Spleen (tissue), 11 donors: ENCODE measurements around the gene ASAP2. TPM values are rescaled to one million over a fixed set of nuclear protein-coding genes. Genes with fewer than 3 reads are reported as not detected.

Experiments
- DNase-seq: peaks from one replicate; pipeline ENCODE4 v3.0.0-alpha.2; 2020
- H3K27ac ChIP-seq, 8 donors: fragments of 200-600 bp; sonication (generic) in 7 of 8; 1 replicate in 4 of 8; 2 replicates in 4 of 8; pipeline versions ENCODE4 v1.5.0 to v1.8.0; 2016 to 2021; ENCODE audit warnings: inconsistent platforms in 4 of 8, mild to moderate bottlenecking in 4 of 8, moderate library complexity in 1 of 8
- H3K27me3 ChIP-seq, 7 donors: fragments of 200-600 bp; sonication (generic) in 6 of 7; replicated peaks in 1 of 7; 1 replicate in 4 of 7; 2 replicates in 3 of 7; pipeline versions ENCODE4 v1.5.0 to v1.8.0; 2016 to 2021; ENCODE audit warnings: inconsistent platforms in 3 of 7, mild to moderate bottlenecking in 1 of 7
- H3K36me3 ChIP-seq, 6 donors: fragments of 200-600 bp; sonication (generic) in 5 of 6; 1 replicate in 4 of 6; 2 replicates in 2 of 6; pipeline versions ENCODE4 v1.5.0 to v1.8.0; 2016 to 2021; ENCODE audit warnings: inconsistent platforms in 2 of 6
- H3K4me1 ChIP-seq, 6 donors: fragments of 200-600 bp; sonication (generic) in 5 of 6; 1 replicate in 3 of 6; 2 replicates in 3 of 6; pipeline versions ENCODE4 v1.5.0 to v1.8.0; 2016 to 2021; ENCODE audit warnings: inconsistent platforms in 3 of 6
- H3K4me3 ChIP-seq, 8 donors: fragments of 200-600 bp; sonication (generic) in 7 of 8; 1 replicate in 4 of 8; 2 replicates in 4 of 8; pipeline versions ENCODE4 v1.5.0 to v1.8.0; 2016 to 2021; ENCODE audit warnings: inconsistent platforms in 4 of 8, mild to moderate bottlenecking in 4 of 8, moderate library complexity in 2 of 8
- H3K9me3 ChIP-seq, 8 donors: fragments of 200-600 bp; sonication (generic) in 7 of 8; 1 replicate in 4 of 8; 2 replicates in 4 of 8; pipeline versions ENCODE4 v1.5.0 to v1.8.0; 2016 to 2021; ENCODE audit warnings: inconsistent platforms in 4 of 8
- CTCF ChIP-seq, 11 experiments: fragments of 200-600 bp in 7 of 11; fragments of 450-650 bp in 4 of 11; sonication (generic) in 4 of 11; IDR thresholded peaks in 8 of 11; conservative IDR thresholded peaks in 3 of 11; 1 replicate in 7 of 11; 2 replicates in 4 of 11; pipeline versions ENCODE4 v1.4.0 to v1.8.0; 2016 to 2021; ENCODE audit warnings: antibody characterized with exemption in 11 of 11, inconsistent platforms in 4 of 11, mild to moderate bottlenecking in 1 of 11
- POLR2A ChIP-seq, 3 donors: fragments of 450-650 bp; IDR thresholded peaks; one replicate each; pipeline ENCODE4 v1.5.1; 2017; ENCODE audit warnings: antibody characterized with exemption in 3 of 3, mild to moderate bottlenecking in 1 of 3
- POLR2AphosphoS5 ChIP-seq, 3 donors: sonication (generic); formaldehyde crosslinking; IDR thresholded peaks; one replicate each; pipeline ENCODE4 v1.5.1; 2017; ENCODE audit warnings: antibody characterized with exemption in 3 of 3
- WGBS, 5 donors: extraction: QIAGEN DNeasy Blood & Tissue Kit in 3 of 5; methylation state at CpG; one replicate each; pipeline versions ENCODE4 v1.1.5 to v1.1.7; 2013 to 2018; 5-methylcytosine and 5-hydroxymethylcytosine counted together
- intact Hi-C: fragments of 100-400 bp; cut with DNase I; formaldehyde crosslinking; loops from one replicate; pipeline ENCODE4 v1.15.0; 2023; ENCODE audit warnings: low total_unique reads
- polyA plus RNA-seq, 3 donors: library from polyadenylated mRNA; stranded (reverse); fragments of 200-250 nt; gene quantifications; one replicate each; pipeline ENCODE4 v1.2.1, GENCODE V29; 2013
- total RNA-seq, 7 donors: library from RNA; depleted of rRNA in 3 of 7; stranded (reverse); fragments of >200 nt in 3 of 7; fragmentation: NEBNext Ultra II Directional in 4 of 7; extraction: Animal tissue kit (Norgen Biotek cat#: 25700) in 4 of 7; gene quantifications; one replicate each; pipeline versions ENCODE4 v1.1.0 to v1.2.1, GENCODE V29; 2016 to 2021
- donor health status: healthy with polysubstance abuse.
- donor health status: DM: no; HTN: no; CAD: no; lungs with moderate emphysema.
- donor health status: DM: no; HTN: no; CAD: no.
- donor health status: Bipolar disorder and iron deficiency.
- donor health status: healthy.
- donor health status: DM: no; HTN: no; CAD: no.
- donor health status: DM: yes; HTN: yes; CAD: no.

The ASAP2 gene
- total and polyA plus RNA-seq, 10 donors = 0.93 to 3.0 (median 2.2) TPM

DNA sequence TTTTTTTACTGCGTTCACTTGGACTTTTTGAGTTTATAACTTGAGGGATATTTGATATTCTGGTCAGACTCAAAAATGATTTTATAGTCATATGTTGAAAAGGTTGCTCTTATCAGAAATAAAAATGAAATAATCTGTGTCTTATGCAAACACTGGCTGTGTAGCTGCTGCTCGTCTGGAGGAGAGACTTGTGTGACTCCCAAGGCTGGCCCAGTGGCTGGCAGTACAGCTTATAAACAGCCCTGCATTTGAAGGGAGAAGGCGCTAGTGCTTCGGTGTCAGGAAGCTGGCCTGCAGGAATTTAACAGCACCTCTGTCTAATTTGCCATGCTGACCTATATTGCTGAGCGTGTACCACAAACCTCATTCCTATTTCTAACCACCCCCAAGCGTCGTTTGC is 74.5 kb downstream of the ASAP2 start:
- Histone ChIP-seq H3K4me1 (no peaks in the 10 kb centered on the region), H3K4me3 (no peak overlapping the region), H3K27ac (no peak overlapping the region), H3K36me3 (no peaks in the 10 kb centered on the region), H3K27me3 (peaks cover 0 to 59% (median 16%) of the 10 kb centered on the region in 7 donors), H3K9me3 (no peaks in the 10 kb centered on the region)
- no peak for TF ChIP-seq POLR2A (IDR thresholded peaks at IDR 0.05)
- no peak for TF ChIP-seq CTCF (IDR thresholded peaks at IDR 0.05 in 8 of 11, conservative IDR thresholded peaks at IDR 0.05 in 3 of 11)
- no peak for TF ChIP-seq POLR2AphosphoS5 (IDR thresholded peaks at IDR 0.05)
- no peak for DNase-seq
- WGBS, 5 donors = 83 to 89% (median 85%) methylated on average over 7 of the region's 7 CpGs
- intact Hi-C loops = no loop called here

- intact Hi-C loops = no loop called here
- Histone ChIP-seq H3K36me3 (no peaks in the 10 kb centered on the region), H3K27ac (no peak overlapping the region), H3K4me1 (no peaks in the 10 kb centered on the region), H3K9me3 (no peaks in the 10 kb centered on the region), H3K4me3 (no peak overlapping the region), H3K27me3 (peaks cover 0 to 52% (median 8%) of the 10 kb centered on the region in 7 donors)
- DNase-seq = no peak
- TF ChIP-seq POLR2A (IDR thresholded peaks at IDR 0.05) (no peak), POLR2AphosphoS5 (IDR thresholded peaks at IDR 0.05) (no peak), CTCF (IDR thresholded peaks at IDR 0.05 in 8 of 11, conservative IDR thresholded peaks at IDR 0.05 in 3 of 11) (no peak)
- 79 to 88% (median 82%) methylated on average over 13 of the region's 13 CpGs for WGBS, 5 donors
These were observed 75.8 kb downstream of the ASAP2 start for GRCh38 chr2:9282128-9283112.

DNA sequence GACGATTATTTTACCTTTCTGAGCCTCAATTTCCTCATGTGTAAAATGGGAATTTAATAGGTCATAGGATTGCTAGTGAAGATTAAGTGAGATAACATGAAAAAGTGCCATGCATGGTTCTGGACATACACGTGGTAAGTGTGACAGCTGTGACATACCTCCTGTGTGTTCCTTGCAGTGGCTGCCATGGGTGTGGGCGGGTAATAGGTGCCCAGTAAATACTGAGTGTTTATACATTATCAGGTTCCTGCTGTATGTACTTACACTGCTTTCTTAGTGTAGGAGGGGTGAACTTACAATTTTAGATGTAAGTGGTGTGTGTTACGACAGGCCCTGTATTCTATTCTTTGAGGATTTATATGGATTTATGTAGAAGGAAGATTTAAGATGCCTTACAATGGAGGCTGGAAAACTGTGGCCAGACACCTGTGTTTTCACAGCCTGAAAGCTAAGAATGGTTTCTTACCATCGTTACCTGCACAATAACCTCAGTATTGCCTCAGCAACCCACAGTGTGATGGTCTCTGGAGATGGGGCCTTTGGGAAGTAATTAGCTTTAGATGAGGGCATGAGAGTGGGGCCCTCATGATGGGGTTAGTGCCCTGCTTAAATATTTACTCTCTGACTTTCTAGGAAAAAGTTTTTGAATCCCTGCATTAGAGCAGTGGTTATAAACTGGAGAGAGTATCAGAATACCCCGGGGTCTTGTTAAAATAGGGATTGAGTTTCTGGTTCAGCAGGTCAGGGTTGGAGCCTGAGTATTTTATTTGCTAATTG is 78.1 kb downstream of the ASAP2 start:
- no peaks in the 10 kb centered on the region for H3K4me1 ChIP-seq
- H3K4me3 ChIP-seq = no peak overlapping the region
- intact Hi-C loops = no loop called here
- no peak for TF ChIP-seq POLR2A (IDR thresholded peaks at IDR 0.05)
- TF ChIP-seq CTCF (IDR thresholded peaks at IDR 0.05 in 8 of 11, conservative IDR thresholded peaks at IDR 0.05 in 3 of 11) = no peak
- no peak for TF ChIP-seq POLR2AphosphoS5 (IDR thresholded peaks at IDR 0.05)
- no peak for DNase-seq
- H3K27ac ChIP-seq = no peak overlapping the region
- H3K36me3 ChIP-seq = no peaks in the 10 kb centered on the region
- H3K27me3 ChIP-seq = peaks cover 0 to 52% (median under 1%) of the 10 kb centered on the region in 7 donors
- no peaks in the 10 kb centered on the region for H3K9me3 ChIP-seq
- WGBS, 5 donors = 73 to 94% (median 80%) methylated on average over 6 of the region's 6 CpGs
